Measurements from ENCODE around the gene SNX5.

DNA sequence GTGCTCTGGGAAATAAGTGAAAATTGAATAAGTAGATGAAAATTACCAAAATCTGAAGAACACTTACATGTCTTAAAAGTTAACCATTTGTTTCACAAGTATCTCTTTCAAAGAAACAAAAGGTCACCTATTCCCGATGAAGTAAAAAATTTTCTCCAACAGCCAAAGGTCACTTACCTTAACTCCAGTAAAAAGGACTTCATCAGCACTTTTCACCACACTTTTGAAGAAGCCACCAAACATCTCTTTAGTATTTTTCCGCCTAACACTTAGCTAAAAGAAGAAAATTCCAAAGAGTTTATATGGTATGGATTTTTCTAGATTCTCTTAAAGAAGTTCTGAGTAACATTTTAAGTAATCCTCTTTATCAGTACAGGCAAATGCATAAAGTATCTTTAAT is 17.3 kb downstream of the SNX5 start:
- TF ChIP-seq, protein P1, sequence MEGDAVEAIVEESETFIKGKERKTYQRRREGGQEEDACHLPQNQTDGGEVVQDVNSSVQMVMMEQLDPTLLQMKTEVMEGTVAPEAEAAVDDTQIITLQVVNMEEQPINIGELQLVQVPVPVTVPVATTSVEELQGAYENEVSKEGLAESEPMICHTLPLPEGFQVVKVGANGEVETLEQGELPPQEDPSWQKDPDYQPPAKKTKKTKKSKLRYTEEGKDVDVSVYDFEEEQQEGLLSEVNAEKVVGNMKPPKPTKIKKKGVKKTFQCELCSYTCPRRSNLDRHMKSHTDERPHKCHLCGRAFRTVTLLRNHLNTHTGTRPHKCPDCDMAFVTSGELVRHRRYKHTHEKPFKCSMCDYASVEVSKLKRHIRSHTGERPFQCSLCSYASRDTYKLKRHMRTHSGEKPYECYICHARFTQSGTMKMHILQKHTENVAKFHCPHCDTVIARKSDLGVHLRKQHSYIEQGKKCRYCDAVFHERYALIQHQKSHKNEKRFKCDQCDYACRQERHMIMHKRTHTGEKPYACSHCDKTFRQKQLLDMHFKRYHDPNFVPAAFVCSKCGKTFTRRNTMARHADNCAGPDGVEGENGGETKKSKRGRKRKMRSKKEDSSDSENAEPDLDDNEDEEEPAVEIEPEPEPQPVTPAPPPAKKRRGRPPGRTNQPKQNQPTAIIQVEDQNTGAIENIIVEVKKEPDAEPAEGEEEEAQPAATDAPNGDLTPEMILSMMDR (conservative IDR thresholded peaks at IDR 0.05; ENCODE audit: low read length) = no peak
- no peak for TF ChIP-seq EZH2phosphoT487 (IDR thresholded peaks at IDR 0.05; ENCODE audit: borderline replicate concordance, low read depth, low read length)

All from OCI-LY7 (cell line).